ENCODE measurements around the gene GPR39. TPM values are rescaled to one million over a fixed set of nuclear protein-coding genes. Genes with fewer than 3 reads are reported as not detected.

The GPR39 gene
- total RNA-seq, 6 donors from 2014 or later, result 10.1 to 45.9 (median 24.0) TPM

GRCh38 chr2:132400169-132400900, 16.3 kb upstream of the GPR39 start:
- no peak overlapping the region for H3K27ac ChIP-seq
- no peaks in the 10 kb centered on the region for H3K4me1 ChIP-seq
- H3K9me3 ChIP-seq, result no peaks in the 10 kb centered on the region
- ATAC-seq (ENCODE audit: low FRiP score in 2 of 2) (peak in 1 of 2 donors; percentile 56), DNase-seq (no peak)
- H3K4me3 ChIP-seq, result no peak overlapping the region
- H3K36me3 ChIP-seq, result no peaks in the 10 kb centered on the region
- no peak for TF ChIP-seq CTCF (IDR thresholded peaks at IDR 0.05)
- TF ChIP-seq POLR2AphosphoS5 (IDR thresholded peaks at IDR 0.05), result no peak
- TF ChIP-seq EP300 (IDR thresholded peaks at IDR 0.05), result no peak
- no peak for TF ChIP-seq POLR2A (IDR thresholded peaks at IDR 0.05)
- 28 to 38% methylated on average over 2 of the region's 2 CpGs for WGBS, 2 donors
- no peaks in the 10 kb centered on the region for H3K27me3 ChIP-seq

- Histone ChIP-seq H3K4me3 (no peak overlapping the region), H3K27me3 (no peaks in the 10 kb centered on the region), H3K4me1 (no peaks in the 10 kb centered on the region), H3K36me3 (no peaks in the 10 kb centered on the region), H3K9me3 (no peaks in the 10 kb centered on the region), H3K27ac (no peak overlapping the region)
- 68 to 72% methylated on average over 2 of the region's 2 CpGs for WGBS, 2 donors
- ATAC-seq (ENCODE audit: low FRiP score in 2 of 2) (no peak), DNase-seq (no peak)
- TF ChIP-seq POLR2AphosphoS5 (IDR thresholded peaks at IDR 0.05) (no peak), POLR2A (IDR thresholded peaks at IDR 0.05) (no peak), CTCF (IDR thresholded peaks at IDR 0.05) (no peak), EP300 (IDR thresholded peaks at IDR 0.05) (no peak)
These were observed 15.7 kb upstream of the GPR39 start for GRCh38 chr2:132400901-132401240.

- no peak overlapping the region for H3K27ac ChIP-seq
- no peaks in the 10 kb centered on the region for H3K9me3 ChIP-seq
- ATAC-seq (ENCODE audit: low FRiP score in 2 of 2) (no peak), DNase-seq (no peak)
- TF ChIP-seq POLR2AphosphoS5 (IDR thresholded peaks at IDR 0.05), result no peak
- TF ChIP-seq CTCF (IDR thresholded peaks at IDR 0.05), result no peak
- no peak for TF ChIP-seq POLR2A (IDR thresholded peaks at IDR 0.05)
- TF ChIP-seq EP300 (IDR thresholded peaks at IDR 0.05), result no peak
- no peaks in the 10 kb centered on the region for H3K4me1 ChIP-seq
- no peaks in the 10 kb centered on the region for H3K27me3 ChIP-seq
- no peak overlapping the region for H3K4me3 ChIP-seq
- WGBS, 2 donors, result 91 to 93% methylated on average over 2 of the region's 2 CpGs
- H3K36me3 ChIP-seq, result no peaks in the 10 kb centered on the region
These were observed 15.3 kb upstream of the GPR39 start for GRCh38 chr2:132401326-132401725.

GRCh38 chr2:132403146-132403545, 13.5 kb upstream of the GPR39 start:
- ATAC-seq (ENCODE audit: low FRiP score in 2 of 2), result no peak
- WGBS, 2 donors, result 55 to 58% methylated on average over 4 of the region's 4 CpGs

More at GRCh38 chr2:132403146-132403545, 13.5 kb upstream of the GPR39 start:
- no peak for DNase-seq
- TF ChIP-seq POLR2AphosphoS5 (IDR thresholded peaks at IDR 0.05), result no peak
- no peak for TF ChIP-seq EP300 (IDR thresholded peaks at IDR 0.05)
- no peak for TF ChIP-seq POLR2A (IDR thresholded peaks at IDR 0.05)
- TF ChIP-seq CTCF (IDR thresholded peaks at IDR 0.05), result no peak
- no peak overlapping the region for H3K27ac ChIP-seq
- H3K4me1 ChIP-seq, result no peaks in the 10 kb centered on the region
- no peak overlapping the region for H3K4me3 ChIP-seq
- H3K9me3 ChIP-seq, result no peaks in the 10 kb centered on the region
- no peaks in the 10 kb centered on the region for H3K36me3 ChIP-seq
- no peaks in the 10 kb centered on the region for H3K27me3 ChIP-seq

Measured in upper lobe of left lung (tissue), 6 donors.